Activated CD4-positive, alpha-beta T cell treated with anti-CD3 and anti-CD28 coated beads, Interleukin-2, Interleukin-4, amounts not matched to agents 100 ng/mL and 50 ng/mL, durations not matched to agents 16 hours and 8 hours (primary cell): Measurements from ENCODE around the gene SLC22A23.
A peak's percentile ranks its signal among the peaks of the same experiment; 100 is the strongest.

Source experiments
- DNase-seq: peaks from one replicate; pipeline ENCODE4 v3.0.0-alpha.2; 2020; ENCODE audit warnings: low spot score

Gene SLC22A23

DNA sequence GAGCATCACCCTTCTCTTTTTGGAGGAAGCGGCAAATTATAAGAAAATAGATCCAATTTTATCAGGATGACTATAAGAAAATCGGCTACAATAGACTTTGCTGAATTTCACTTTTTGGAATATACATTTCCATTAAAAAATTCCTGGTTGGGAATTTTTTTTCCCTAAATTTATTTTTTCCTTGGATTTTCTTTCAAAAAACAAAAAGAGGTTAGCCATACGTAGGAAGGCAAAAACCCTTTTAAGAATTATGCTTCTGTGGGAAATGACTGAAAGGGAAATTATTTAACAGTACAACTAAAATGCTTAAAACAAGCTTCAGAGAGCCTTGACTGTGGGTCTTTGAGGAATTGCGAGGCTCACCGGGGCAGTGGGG, 86.9 kb downstream of the SLC22A23 start:
- DNase-seq: no peak

DNA sequence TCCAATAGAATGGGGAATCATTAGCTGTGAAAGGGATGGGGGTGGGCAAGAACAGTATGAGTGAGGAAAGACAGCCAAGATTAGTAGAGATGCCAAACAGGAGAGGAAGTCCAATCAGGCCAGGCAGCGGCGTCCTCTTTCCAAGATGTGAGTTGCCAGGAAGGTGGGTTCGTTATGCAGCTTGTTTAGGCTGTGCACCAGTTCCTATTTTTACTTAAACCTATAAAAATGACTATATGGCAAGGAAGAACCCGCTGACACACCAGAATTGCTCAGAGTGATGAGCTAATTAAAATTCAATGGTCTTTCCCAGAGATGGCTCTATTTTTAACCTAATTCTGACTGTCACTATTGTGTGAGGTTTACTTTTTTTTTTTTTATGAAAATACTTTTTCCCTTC, 88.2 kb downstream of the SLC22A23 start:
- no peak for DNase-seq

DNA sequence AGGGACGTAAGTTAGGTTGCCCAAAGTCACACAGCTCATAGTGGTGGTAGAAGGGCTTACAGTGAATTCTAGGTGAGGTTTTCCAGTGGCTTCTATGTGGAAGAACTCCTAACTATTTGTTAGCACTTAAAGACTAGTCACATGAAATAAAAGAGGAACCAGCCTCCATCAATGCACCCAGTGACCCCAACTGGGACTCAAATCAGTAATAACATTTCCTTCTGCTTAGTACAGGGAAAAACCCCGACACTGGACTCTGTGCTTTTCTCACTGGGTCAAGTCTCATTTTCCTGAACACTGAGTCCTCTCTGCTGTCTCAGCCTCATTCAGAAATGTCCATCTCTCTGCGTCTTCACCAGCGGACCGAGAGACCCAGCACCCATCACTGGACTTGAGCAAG, 89.2 kb downstream of the SLC22A23 start:
- no peak for DNase-seq

GRCh38 chr6:3366596-3367413, 90.0 kb downstream of the SLC22A23 start:
- no peak for DNase-seq

GRCh38 chr6:3364391-3364790, 92.5 kb downstream of the SLC22A23 start:
- DNase-seq: no peak

DNA sequence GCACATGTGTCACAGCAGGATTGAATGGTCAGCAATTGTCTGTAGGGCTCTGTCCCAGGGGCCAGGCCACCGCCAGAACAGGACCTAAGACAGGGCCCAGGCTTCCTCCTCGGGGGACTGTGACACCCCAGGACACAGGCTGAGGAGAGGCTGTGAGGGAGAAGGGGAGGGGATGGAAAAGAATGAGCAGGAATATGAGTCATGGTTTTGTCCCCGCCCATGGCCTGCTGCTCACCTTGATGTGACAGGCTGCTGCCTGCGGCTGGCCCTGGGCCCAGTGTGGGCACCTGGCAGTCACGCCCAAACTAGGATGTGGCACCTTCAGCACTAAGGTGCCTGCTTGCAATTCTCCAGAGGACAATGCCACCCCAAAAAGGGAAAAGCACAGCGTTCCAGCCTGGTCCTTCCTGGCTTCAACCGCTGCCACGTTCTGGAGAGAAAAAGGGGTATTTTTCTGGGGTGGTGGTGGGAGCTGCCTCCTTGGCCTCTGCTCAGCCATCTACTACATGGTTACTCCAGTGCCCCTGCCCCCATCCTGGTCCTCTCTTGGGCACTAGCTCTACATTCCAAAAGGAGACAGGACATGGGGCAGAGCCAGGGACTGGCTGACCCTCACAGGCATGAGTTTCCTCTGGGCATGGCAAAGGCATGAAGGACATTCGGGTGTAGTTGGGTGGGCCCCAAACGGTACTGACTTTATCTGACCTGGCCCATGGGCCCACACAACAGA, 93.4 kb downstream of the SLC22A23 start:
- no peak for DNase-seq

DNA sequence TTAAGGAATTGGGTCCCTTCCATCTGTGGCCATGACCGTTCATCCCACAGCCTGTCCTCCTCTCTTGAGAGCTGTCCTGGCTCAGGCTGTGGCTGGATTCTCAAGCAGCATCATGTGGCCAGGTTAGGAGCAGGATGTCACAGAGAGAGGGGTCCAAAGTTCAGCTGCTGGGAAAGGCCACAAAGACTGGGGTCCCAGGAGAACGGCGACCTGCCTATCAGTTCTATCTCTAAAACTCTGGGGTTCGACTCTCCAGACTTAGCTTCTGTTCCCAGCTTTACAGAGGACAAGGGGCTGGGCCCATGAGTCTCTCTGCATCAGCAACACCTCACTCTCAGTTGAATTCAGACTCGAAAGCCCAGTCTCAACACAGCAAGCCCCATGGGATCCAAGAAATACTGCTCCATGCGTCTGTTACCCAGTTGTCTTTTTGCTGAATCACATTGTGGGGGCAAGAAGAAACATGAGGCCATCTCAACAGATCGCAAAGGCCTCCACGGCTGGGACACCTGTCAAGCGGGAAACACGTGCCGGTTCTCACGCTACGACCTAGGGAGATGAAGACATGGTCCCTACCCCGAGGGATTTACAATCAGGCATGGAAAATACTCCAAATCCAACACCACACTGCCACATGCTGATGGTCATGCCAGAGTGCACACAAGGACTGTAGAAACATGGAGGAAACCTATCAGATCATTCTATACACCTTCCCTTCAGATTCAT, 95.4 kb downstream of the SLC22A23 start:
- DNase-seq: no peak

- DNase-seq: no peak
Observed at GRCh38 chr6:3360727-3361045, 96.2 kb downstream of the SLC22A23 start.

DNA sequence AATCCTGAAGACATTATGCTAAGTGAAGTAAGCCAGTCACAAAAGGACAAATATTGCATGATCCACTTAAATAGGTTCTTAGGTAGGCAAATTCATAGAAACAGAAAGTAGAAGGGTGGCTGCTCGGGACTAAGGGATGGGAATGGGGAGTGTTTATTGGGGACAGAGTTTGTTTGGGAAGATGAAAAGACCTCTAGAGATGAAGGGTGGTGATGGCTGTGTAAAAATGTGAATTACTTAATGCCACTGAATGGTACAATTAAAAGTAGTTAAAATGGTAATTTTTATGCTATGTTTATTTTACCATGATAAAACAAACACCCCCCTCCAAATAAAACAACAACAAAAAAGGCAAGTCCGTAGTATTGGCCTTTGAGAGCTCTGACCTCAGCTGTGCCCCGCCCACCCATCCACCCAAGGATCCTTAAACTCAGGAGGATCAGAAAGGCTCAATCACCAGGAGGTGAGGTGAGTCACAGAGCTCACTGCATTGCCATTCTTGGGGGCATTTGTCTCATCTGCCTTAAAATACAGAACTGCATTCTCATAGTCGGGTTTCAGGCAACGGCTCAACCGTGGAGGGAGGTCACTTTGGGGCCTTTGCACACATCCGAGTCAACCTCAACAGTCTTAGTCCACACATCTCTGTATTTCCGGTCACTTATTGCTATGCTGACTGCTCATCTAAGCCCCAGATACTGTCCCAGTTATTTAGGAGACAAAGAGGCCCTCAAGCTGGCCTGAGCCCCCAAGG, 96.7 kb downstream of the SLC22A23 start:
- no peak for DNase-seq

GRCh38 chr6:3359101-3359752, 97.6 kb downstream of the SLC22A23 start:
- DNase-seq: no peak

GRCh38 chr6:3358413-3359100, 98.3 kb downstream of the SLC22A23 start:
- DNase-seq: no peak

DNA sequence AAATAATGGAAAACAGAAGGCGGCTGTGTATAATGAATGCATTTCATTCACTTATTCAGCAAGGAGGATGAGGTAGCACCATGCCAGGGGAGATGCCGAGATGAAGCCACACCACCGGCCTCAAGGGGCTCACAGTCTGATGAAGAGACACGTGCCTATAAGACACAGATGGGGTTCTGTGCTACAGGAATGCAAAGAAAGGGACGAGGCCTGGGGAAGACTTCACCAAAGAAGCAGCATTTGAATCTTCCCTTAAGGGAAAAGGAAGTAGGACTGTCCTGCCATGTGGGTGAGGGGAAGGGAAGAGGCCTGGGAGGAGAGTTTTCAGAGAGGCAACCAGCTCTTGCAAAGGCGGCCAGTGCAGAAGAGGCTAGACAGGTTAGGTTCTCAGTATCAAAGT, 99.2 kb downstream of the SLC22A23 start:
- DNase-seq: no peak

DNA sequence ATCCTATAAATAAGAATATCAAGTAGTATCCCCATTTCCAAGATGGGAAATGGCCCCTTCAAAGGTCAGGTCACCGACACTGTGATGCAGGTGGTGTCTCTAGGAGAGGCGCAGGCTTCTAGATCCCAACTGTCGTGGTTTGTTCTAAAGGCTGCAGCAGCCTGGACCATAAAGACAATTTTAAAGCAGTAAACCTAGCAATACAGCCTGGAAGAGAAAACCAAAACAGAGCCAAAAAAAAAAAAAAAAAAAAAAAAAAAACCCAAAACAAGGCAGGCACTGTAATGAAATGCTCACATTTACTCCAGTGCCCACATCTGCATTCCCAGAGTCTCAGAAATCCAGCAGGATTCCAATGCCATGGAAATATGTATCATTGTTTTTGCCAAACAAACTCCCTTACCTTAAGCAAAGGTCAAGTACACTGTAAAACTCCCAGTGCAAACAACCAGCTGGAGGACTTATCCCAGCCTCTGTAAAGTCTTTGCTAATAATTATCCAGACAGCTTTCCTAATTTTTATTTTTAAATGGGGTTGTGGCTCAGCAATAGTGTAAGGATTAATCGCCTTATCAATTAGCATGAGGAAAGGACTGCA, 99.9 kb downstream of the SLC22A23 start:
- no peak for DNase-seq

DNA sequence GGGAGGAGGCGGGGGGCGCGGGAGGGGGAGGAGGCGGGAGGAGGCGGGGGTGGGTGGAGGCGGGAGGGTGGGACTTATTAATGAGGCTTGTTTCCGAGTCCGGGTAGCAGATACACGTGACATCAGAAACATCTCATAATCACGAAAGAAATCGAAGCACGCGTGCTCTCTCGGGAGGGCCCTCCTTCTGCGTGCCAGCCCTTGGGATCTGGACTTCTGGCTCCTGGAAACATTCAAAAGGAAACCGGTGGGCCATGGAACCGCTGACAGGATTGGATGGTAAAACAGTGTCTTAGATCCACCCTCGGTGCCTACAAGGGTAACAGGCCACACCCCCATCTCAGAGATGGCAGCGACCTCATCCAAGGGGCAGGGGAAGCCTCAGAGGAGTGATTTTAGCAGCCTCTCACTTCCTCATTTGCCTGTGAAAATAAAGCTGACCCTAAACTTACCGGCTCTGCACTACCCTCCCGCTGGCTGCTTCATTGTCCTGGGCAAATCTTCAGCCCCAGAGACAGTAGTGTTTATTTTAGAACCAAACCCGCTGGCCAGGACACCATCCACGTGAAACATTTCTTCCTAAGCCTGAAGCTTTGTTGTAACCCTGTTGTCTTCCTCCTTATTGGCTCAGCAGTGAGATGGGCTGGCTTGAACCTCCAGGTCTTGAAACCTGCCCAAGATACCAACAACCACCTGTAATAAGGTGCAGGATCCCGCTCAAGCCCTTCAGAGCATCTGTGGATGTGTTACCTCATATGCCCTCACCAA, 100.6 kb downstream of the SLC22A23 start:
- peak; percentile 14 for DNase-seq

GRCh38 chr6:3355358-3356055, 101.3 kb downstream of the SLC22A23 start:
- DNase-seq: no peak

- no peak for DNase-seq
Observed at GRCh38 chr6:3355011-3355357, 101.9 kb downstream of the SLC22A23 start.

DNA sequence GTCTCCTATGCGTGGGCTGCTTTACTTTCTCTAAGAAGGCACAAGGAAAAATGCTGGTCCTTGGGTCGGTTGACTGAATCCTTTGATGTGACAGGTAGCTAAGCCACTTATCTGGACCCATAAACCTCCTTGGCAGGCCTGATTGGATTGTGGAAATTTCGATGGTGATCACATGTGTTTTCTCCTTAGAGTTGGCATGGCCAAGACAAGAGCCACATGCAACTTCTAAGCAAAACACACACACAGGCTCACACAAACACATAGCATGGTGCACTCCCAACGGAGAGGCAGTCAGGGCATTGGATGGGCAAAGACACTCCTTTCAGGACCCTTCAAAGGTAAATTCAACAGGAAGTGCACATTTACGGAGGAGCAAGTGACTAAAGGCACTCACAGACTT, 102.9 kb downstream of the SLC22A23 start:
- DNase-seq: no peak

DNA sequence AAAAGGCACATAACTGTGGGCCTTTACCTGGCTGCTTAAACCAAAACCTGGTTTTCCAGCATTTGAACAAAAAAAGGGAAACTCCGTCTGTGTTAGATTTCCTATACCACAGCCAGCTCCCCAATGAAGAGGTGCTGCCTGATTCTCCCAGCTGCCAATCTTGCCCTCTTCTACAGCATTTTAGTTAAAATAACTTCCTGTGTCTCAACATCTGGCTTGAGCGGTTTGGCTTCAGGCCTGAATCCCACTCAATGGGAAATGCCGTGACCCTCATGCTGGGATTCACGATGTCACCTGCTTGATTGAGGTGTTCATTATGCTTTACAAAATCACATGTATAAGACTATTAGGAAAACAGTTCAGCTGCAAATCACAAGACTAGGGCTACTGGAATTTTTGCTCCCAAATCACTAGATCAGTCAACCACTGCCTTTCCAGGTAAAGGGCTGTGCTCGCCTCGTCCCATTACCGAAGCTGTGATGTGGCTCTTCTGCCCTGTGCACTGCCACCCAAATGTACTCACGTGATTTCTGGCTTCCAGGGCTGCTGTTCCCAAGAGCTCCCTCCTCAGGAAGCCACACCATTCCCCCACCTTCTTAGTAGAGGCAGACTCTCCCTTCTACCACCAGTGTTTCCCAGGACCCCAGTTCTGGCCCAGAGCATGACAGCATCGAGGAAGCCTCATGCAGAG, 103.5 kb downstream of the SLC22A23 start:
- DNase-seq: no peak

DNA sequence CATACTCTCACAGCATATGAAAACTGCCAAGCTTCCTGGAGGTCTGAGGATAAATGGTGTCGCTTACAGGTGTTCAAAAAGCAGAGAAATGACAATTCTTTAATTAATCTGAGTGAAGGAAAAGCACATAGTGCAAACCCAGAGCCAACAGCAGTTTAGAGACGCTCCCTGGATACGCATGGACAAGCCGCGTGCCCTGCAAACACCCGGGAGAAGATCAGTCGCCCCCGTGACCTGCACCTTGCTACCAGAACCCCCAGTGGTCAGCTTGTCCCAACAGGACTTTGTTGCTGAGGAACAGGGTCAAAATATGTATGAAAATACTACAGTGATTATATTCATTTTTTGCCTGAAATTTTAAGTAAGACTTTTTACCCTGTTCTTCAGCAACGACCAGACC, 104.2 kb downstream of the SLC22A23 start:
- no peak for DNase-seq
